T-helper 1 cell treated with Interleukin-12 subunit alpha and Interleukin-12 subunit beta and Interleukin-4 antibody, amounts not matched to agents 30 μg/mL and 1 μg/mL, for 36 hours (primary cell): ENCODE measurements around the gene USP7.
A peak's percentile ranks its signal among the peaks of the same experiment; 100 is the strongest.

Source experiments
- H3K27ac Mint-ChIP-seq: one replicate; pipeline ENCODE4 v1.8.0; 2021; ENCODE audit warnings: mild to moderate bottlenecking, mixed read lengths
- H3K27me3 Mint-ChIP-seq: one replicate; pipeline ENCODE4 v1.8.0; 2021; ENCODE audit warnings: low read depth, mixed read lengths
- H3K36me3 Mint-ChIP-seq: one replicate; pipeline ENCODE4 v1.8.0; 2021; ENCODE audit warnings: low read depth, mixed read lengths
- H3K4me1 Mint-ChIP-seq: one replicate; pipeline ENCODE4 v1.8.0; 2021; ENCODE audit warnings: low read depth, mixed read lengths
- H3K4me3 Mint-ChIP-seq: one replicate; pipeline ENCODE4 v1.8.0; 2021; ENCODE audit warnings: mild to moderate bottlenecking, moderate library complexity, mixed read lengths
- H3K9me3 Mint-ChIP-seq: one replicate; pipeline ENCODE4 v1.8.0; 2021; ENCODE audit warnings: mixed read lengths

USP7 gene

GRCh38 chr16:8963821-8964441 is at the start of gene USP7:
Gene USP7 (minus strand): TSS chr16:8963906. CDS start chr16:8963285, 621 bp downstream.
- Mint-ChIP-seq H3K36me3 (peaks cover 11% of the 10 kb centered on the region), H3K4me3 (peak within 1 kb of the TSS; percentile 96), H3K4me1 (peaks cover 35% of the 10 kb centered on the region), H3K9me3 (no peaks in the 10 kb centered on the region), H3K27me3 (peaks cover 18% of the 10 kb centered on the region), H3K27ac (peak within 1 kb of the TSS; percentile 97)

DNA sequence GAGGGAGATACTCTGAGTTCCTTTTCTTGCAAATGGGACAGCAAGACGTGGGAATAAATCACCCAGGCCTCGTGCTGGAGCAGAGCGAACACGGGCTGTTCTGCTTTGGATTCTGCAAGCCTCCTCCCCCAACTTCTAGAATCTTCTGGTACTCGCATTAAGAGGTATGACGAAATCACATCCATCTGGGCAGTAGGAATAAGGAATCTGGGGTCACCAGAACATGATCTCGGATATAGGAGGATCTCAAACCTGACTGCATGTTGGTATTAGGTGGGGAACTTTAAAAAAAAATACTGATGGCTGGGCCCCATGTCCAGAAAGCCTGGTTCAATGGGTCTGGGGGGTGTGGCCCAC is 49.8 kb upstream of the USP7 start:
- H3K27me3 Mint-ChIP-seq, result peaks cover 11% of the 10 kb centered on the region
- no peak overlapping the region for H3K4me3 Mint-ChIP-seq
- H3K9me3 Mint-ChIP-seq, result peaks cover 8% of the 10 kb centered on the region
- H3K4me1 Mint-ChIP-seq, result peaks cover 2% of the 10 kb centered on the region
- no peaks in the 10 kb centered on the region for H3K36me3 Mint-ChIP-seq
- H3K27ac Mint-ChIP-seq, result no peak overlapping the region

GRCh38 chr16:9012848-9013507 is 49.3 kb upstream of the USP7 start:
- Mint-ChIP-seq H3K9me3 (peaks cover 8% of the 10 kb centered on the region), H3K27ac (no peak overlapping the region), H3K4me3 (no peak overlapping the region)

GRCh38 chr16:9012330-9012729 is 48.6 kb upstream of the USP7 start:
- H3K4me3 Mint-ChIP-seq, result no peak overlapping the region
- H3K27ac Mint-ChIP-seq, result no peak overlapping the region
- peaks cover 8% of the 10 kb centered on the region for H3K9me3 Mint-ChIP-seq
- peaks cover 2% of the 10 kb centered on the region for H3K4me1 Mint-ChIP-seq
- peaks cover 11% of the 10 kb centered on the region for H3K27me3 Mint-ChIP-seq
- H3K36me3 Mint-ChIP-seq, result no peaks in the 10 kb centered on the region

More at GRCh38 chr16:9012848-9013507, 49.3 kb upstream of the USP7 start:
- Mint-ChIP-seq H3K4me1 (peaks cover 2% of the 10 kb centered on the region), H3K27me3 (peaks cover 11% of the 10 kb centered on the region), H3K36me3 (no peaks in the 10 kb centered on the region)

DNA sequence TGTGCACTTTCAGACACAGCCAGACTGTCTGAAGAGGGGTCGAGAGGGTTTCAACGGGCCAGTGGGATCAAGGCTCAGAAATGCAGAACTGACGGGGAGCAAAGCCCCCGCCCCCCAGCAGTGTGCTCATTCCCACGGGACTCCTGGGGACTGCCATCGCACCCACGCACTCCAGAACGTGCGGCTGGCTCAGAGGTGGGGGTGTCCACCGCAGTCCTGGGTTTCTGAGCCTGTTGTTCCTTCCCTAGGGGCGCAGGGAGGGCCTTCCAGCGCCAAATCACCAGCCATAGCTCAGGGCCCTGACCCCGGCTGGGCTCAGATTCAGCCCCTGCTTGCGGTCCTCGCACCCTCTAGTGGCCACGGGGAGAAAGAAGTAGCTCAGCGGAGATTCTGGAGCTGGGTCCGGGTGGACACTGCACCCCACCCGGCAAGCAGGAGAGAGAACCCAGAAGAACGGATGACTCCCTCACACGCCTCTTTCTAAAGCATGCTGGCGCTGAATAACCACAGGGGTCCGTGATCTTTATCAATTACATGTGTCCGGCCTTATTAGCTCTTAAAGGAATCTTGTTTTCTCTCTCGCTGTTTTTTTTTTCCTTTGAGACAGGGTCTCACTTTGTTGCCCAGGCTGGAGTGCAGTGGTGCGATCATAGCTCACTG is 45.0 kb upstream of the USP7 start:
- Mint-ChIP-seq H3K9me3 (no peaks in the 10 kb centered on the region), H3K4me1 (peaks cover 2% of the 10 kb centered on the region), H3K27me3 (peaks cover 11% of the 10 kb centered on the region), H3K4me3 (no peak overlapping the region), H3K36me3 (no peaks in the 10 kb centered on the region), H3K27ac (no peak overlapping the region)

- Mint-ChIP-seq H3K27me3 (peaks cover 8% of the 10 kb centered on the region), H3K4me1 (peaks cover 2% of the 10 kb centered on the region), H3K4me3 (no peak overlapping the region), H3K36me3 (no peaks in the 10 kb centered on the region), H3K27ac (no peak overlapping the region), H3K9me3 (no peaks in the 10 kb centered on the region)
These were observed 43.6 kb upstream of the USP7 start for GRCh38 chr16:9007177-9007794.

DNA sequence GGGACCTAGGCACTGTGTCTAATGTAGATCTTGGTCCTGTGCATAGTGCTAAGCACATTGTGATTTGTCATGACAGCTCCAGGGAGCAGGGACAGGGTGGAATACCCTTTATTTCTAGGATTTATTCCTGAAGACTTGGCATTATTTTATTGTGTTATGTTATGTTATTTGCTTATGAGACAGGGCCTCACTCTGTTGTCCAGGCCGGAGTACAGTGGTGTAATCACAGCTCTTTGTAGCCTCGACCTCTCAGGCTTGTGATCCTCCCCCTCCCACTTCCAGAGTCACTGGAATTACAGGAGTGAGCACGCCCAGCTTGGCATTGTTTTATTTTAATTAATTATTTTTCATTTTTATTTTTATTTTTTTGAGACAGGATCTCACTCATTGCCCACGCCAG is 40.5 kb upstream of the USP7 start:
- H3K4me1 Mint-ChIP-seq, result peaks cover 2% of the 10 kb centered on the region
- H3K36me3 Mint-ChIP-seq, result no peaks in the 10 kb centered on the region
- no peak overlapping the region for H3K27ac Mint-ChIP-seq
- peaks cover 7% of the 10 kb centered on the region for H3K27me3 Mint-ChIP-seq
- no peaks in the 10 kb centered on the region for H3K9me3 Mint-ChIP-seq
- H3K4me3 Mint-ChIP-seq, result no peak overlapping the region

- Mint-ChIP-seq H3K4me3 (no peak overlapping the region), H3K4me1 (peaks cover under 1% of the 10 kb centered on the region), H3K36me3 (no peaks in the 10 kb centered on the region), H3K27me3 (peaks cover 5% of the 10 kb centered on the region), H3K9me3 (no peaks in the 10 kb centered on the region), H3K27ac (no peak overlapping the region)
These were observed 40.1 kb upstream of the USP7 start for GRCh38 chr16:9003763-9004162.

DNA sequence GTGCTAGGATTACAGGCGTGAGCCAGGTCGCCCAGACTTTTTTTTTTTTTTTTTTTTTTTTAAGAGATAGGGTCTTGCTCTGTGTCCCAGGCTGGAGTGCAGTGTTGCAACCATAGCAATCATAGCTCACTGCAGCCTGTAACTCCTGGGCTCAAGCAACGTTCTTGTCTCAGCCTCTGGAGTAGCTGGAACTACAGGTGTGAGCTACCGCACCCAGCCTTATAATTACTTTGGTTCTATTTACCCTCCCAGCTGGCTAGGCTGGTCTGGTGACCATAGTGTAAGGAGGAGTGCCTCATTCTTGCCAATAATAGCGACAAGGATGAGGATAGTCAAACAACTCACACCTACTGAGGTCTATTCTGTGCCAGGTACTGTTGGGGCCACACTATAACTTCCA is 39.6 kb upstream of the USP7 start:
- Mint-ChIP-seq H3K27ac (no peak overlapping the region), H3K36me3 (no peaks in the 10 kb centered on the region), H3K4me1 (no peaks in the 10 kb centered on the region), H3K27me3 (peaks cover 4% of the 10 kb centered on the region), H3K9me3 (no peaks in the 10 kb centered on the region), H3K4me3 (no peak overlapping the region)

DNA sequence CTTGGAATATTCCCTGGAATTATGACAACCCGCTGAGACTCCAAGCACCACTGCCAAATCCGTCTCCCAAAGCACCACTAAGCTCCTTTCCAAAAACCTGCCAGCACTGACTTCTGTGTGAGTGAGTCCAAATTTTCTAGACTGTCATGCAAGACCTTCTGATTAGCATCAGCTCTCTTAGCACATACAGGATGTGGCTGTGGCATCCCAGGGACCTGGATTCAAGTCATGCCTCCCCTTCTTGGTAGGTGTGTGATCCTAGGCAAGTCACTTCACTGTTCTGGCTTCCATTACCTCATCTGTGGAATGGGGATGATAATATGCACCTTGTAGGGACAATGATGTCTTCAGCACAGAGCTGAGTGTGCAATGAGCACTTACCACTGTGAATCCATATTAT is 38.3 kb upstream of the USP7 start:
- H3K9me3 Mint-ChIP-seq, result no peaks in the 10 kb centered on the region
- no peak overlapping the region for H3K4me3 Mint-ChIP-seq
- no peaks in the 10 kb centered on the region for H3K36me3 Mint-ChIP-seq
- no peaks in the 10 kb centered on the region for H3K4me1 Mint-ChIP-seq
- H3K27ac Mint-ChIP-seq, result no peak overlapping the region
- H3K27me3 Mint-ChIP-seq, result peaks cover 4% of the 10 kb centered on the region

- Mint-ChIP-seq H3K9me3 (no peaks in the 10 kb centered on the region), H3K27ac (no peak overlapping the region), H3K36me3 (no peaks in the 10 kb centered on the region), H3K4me1 (no peaks in the 10 kb centered on the region), H3K27me3 (peaks cover 4% of the 10 kb centered on the region), H3K4me3 (no peak overlapping the region)
These were observed 37.0 kb upstream of the USP7 start for GRCh38 chr16:9000664-9001063.

DNA sequence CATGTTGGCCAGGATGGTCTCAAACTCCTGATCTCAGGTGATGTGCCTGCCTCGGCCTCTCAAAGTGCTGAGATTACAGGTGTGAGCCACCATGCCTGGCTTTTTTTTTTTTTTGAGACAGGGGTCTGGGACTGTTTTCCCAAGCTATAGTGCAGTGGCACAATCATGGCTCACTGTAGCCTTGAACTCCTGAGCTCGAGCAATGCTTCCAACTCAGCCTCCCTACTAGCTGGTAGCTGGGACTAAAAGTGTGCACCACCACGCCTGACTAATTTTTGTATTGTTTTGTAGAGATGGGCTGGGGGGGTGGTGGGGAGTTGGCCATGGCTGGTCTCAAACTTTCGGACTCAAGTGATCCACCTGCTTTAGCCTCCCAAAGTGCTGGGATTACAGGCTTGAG is 36.1 kb upstream of the USP7 start:
- Mint-ChIP-seq H3K27ac (no peak overlapping the region), H3K36me3 (no peaks in the 10 kb centered on the region), H3K9me3 (no peaks in the 10 kb centered on the region), H3K4me3 (no peak overlapping the region), H3K27me3 (peaks cover 4% of the 10 kb centered on the region), H3K4me1 (no peaks in the 10 kb centered on the region)

DNA sequence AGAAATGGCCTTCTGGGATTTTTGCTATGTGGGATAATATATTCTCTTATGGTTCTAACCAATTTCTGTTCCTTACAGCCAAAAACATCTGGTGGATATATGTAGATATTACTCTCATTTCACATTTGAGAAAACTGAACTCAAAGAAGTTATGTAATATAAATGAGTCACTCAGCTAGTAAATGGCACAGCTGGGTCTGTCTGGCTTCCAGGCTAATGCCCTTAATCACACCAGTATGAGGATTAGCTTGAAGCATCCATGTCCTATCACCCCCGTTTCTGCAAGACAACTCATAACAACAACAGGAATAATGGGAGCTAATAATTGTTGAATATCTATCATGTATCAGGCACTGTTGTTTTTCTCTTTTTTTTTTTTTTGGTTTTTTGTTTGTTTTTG is 34.4 kb upstream of the USP7 start:
- Mint-ChIP-seq H3K36me3 (no peaks in the 10 kb centered on the region), H3K4me1 (no peaks in the 10 kb centered on the region), H3K27ac (no peak overlapping the region), H3K9me3 (no peaks in the 10 kb centered on the region), H3K4me3 (no peak overlapping the region), H3K27me3 (peaks cover 4% of the 10 kb centered on the region)

DNA sequence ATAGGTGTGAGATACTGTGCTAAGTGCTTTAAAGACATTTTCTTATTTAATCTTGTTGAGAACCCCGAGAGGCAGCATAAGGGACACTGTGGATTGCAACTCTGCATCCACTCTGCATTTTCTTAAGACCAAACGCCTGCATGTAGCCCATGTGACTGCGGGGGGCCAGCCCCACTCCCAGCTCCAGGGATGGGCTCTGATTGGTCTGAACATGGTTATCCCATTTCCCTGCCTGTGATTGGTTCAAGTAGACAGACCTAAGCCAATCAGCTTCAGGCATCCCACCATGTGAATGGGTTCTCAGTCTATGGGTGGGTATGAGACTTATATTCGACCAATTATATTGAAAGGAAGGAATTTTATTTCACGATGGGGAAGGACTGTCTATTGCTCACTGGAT is 33.2 kb upstream of the USP7 start:
- H3K27me3 Mint-ChIP-seq, result peaks cover 4% of the 10 kb centered on the region
- H3K4me1 Mint-ChIP-seq, result no peaks in the 10 kb centered on the region
- no peak overlapping the region for H3K4me3 Mint-ChIP-seq
- no peak overlapping the region for H3K27ac Mint-ChIP-seq
- no peaks in the 10 kb centered on the region for H3K36me3 Mint-ChIP-seq
- H3K9me3 Mint-ChIP-seq, result no peaks in the 10 kb centered on the region

DNA sequence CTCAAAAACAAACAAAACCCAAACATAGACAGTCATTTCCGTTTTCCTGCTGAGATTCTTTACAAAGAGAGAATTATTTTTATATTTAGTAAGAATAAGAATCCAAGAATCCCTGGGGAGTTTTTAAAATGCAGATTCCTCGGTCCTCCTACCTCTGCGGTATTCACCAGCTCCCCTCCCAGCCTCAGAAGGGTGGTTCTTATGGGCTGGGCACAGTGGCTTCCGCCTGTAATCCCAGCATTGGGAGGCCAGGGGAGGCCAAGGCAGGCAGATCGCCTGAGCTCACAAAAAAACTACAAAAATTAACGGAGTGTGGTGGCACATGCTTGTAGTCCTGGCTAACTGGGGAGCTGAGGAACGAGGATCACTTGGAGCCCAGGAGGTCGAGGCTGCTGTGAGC is 26.7 kb upstream of the USP7 start:
- H3K4me3 Mint-ChIP-seq, result no peak overlapping the region
- H3K4me1 Mint-ChIP-seq, result no peaks in the 10 kb centered on the region
- no peaks in the 10 kb centered on the region for H3K9me3 Mint-ChIP-seq
- no peaks in the 10 kb centered on the region for H3K36me3 Mint-ChIP-seq
- H3K27ac Mint-ChIP-seq, result no peak overlapping the region
- H3K27me3 Mint-ChIP-seq, result no peaks in the 10 kb centered on the region
